ENCODE measurements around the gene ZW10.

DNA sequence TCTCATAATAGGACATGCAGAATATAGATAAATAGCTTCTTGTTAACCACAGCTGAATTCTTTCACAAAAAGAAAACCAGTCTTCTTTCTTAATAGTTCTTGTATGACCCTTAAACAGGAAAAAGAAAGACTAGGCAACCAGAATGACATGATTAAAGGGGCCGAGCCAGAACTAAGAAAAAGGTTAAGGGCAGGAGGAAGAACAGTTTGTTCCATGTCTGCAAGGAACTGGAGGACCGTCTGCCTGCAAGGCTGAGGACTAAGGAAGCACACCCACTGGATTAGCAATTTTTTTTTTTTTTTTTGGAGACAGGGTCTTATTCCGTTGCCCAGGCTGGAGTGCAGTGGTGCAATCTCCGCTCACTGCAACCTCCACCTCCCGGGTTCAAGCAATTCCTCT, 41.4 kb downstream of the ZW10 start:
- TF ChIP-seq CTCF (IDR thresholded peaks at IDR 0.05 in 4 of 5, conservative IDR thresholded peaks at IDR 0.05 in 1 of 5) (no peak), POLR2A (IDR thresholded peaks at IDR 0.05) (no peak)
